Hepatocyte (in vitro differentiated cells): ENCODE results near the gene OTUD4. TPM values are rescaled to one million over a fixed set of nuclear protein-coding genes. Genes with fewer than 3 reads are reported as not detected.

Experiments
- DNase-seq: peaks from one replicate; pipeline ENCODE4 v3.0.0-alpha.2; 2016; ENCODE audit warnings: low spot score
- H2AFZ ChIP-seq: fragments of 200-600 bp; sonication (generic); 2 replicates; pipeline ENCODE4 v1.6.0; 2016; ENCODE audit warnings: antibody characterized with exemption, mild to moderate bottlenecking
- H3K27ac ChIP-seq: fragments of 200-600 bp; sonication (generic); 2 replicates; pipeline ENCODE4 v1.5.1; 2016; ENCODE audit warnings: mild to moderate bottlenecking
- H3K27me3 ChIP-seq: fragments of 200-600 bp; sonication (generic); 2 replicates; pipeline ENCODE4 v1.6.1; 2016
- H3K36me3 ChIP-seq: fragments of 200-600 bp; sonication (generic); replicated peaks from 2 replicates; pipeline ENCODE4 v1.5.1; 2016; ENCODE audit warnings: low read depth; ENCODE audit not compliant: insufficient read depth
- H3K4me1 ChIP-seq: fragments of 200-600 bp; sonication (generic); 2 replicates; pipeline ENCODE4 v1.5.1; 2016; ENCODE audit warnings: mild to moderate bottlenecking, moderate library complexity; ENCODE audit not compliant: insufficient read depth
- H3K4me2 ChIP-seq: fragments of 200-600 bp; sonication (generic); 2 replicates; pipeline ENCODE4 v1.6.0; 2016
- H3K4me3 ChIP-seq: fragments of 200-600 bp; sonication (generic); 2 replicates; pipeline ENCODE4 v1.5.1; 2016; ENCODE audit warnings: mild to moderate bottlenecking
- H3K79me2 ChIP-seq: fragments of 200-600 bp; sonication (generic); 2 replicates; pipeline ENCODE4 v1.6.0; 2017; ENCODE audit warnings: mild to moderate bottlenecking
- H3K9me2 ChIP-seq: fragments of 200-600 bp; sonication (generic); replicated peaks from 2 replicates; pipeline ENCODE4 v1.6.0; 2017; ENCODE audit warnings: mild to moderate bottlenecking; ENCODE audit not compliant: insufficient read depth
- H3K9me3 ChIP-seq: fragments of 200-600 bp; sonication (generic); 2 replicates; pipeline ENCODE4 v1.5.1; 2016; ENCODE audit warnings: low read depth, mild to moderate bottlenecking
- H4K20me1 ChIP-seq: fragments of 200-600 bp; sonication (generic); 2 replicates; pipeline ENCODE4 v1.6.0; 2016; ENCODE audit warnings: mild to moderate bottlenecking; ENCODE audit not compliant: insufficient read depth, poor library complexity, severe bottlenecking
- CTCF ChIP-seq: fragments of 200-600 bp; sonication (generic); IDR thresholded peaks from 2 replicates; pipeline ENCODE4 v1.5.1; 2016; ENCODE audit warnings: antibody characterized with exemption, mild to moderate bottlenecking; ENCODE audit not compliant: poor library complexity
- EZH2 ChIP-seq: fragments of 200-600 bp; sonication (generic); IDR thresholded peaks from 2 replicates; pipeline ENCODE4 v1.6.1; 2016; ENCODE audit warnings: antibody characterized with exemption, mild to moderate bottlenecking, borderline replicate concordance
- EZH2phosphoT487 ChIP-seq: fragments of 200-600 bp; sonication (generic); IDR thresholded peaks from one replicate; pipeline ENCODE4 v1.6.1; 2018; ENCODE audit warnings: antibody characterized with exemption, mild to moderate bottlenecking, low read depth, moderate library complexity; ENCODE audit not compliant: unreplicated experiment, severe bottlenecking
- WGBS: methylation state at CpG from one replicate; pipeline ENCODE4 v1.1.6; 2016; ENCODE audit warnings: low lambda C conversion rate; ENCODE audit errors: missing lambda C conversion rate; 5-methylcytosine and 5-hydroxymethylcytosine counted together
- polyA plus RNA-seq: library from polyadenylated mRNA; unstranded; fragments of >200 nt; fragmentation: Nextera tagmentation; extraction: Ambion mirVana; gene quantifications from 2 replicates; pipeline ENCODE4 v1.2.1, GENCODE V29; 2016
- total RNA-seq: library from RNA; depleted of rRNA; stranded (reverse); fragments of >200 nt; gene quantifications from 2 replicates; pipeline ENCODE4 v1.2.3, GENCODE V29; 2014

The OTUD4 gene
- total and polyA plus RNA-seq, 2 experiments from 2014 or later = 12.9 to 23.9 TPM

GRCh38 chr4:145098675-145099037, 81.7 kb downstream of the OTUD4 start:
- H3K4me1 ChIP-seq = peaks cover 21% of the 10 kb centered on the region
- H2AFZ ChIP-seq = peak overlapping the region; percentile 82
- H3K9me2 ChIP-seq = no peaks in the 10 kb centered on the region
- H3K27me3 ChIP-seq = no peaks in the 10 kb centered on the region
- peak overlapping the region; percentile 92 for H3K4me2 ChIP-seq
- H3K4me3 ChIP-seq = peak overlapping the region; percentile 66
- no peak for TF ChIP-seq CTCF
- no peak for TF ChIP-seq EZH2
- no peak for TF ChIP-seq EZH2phosphoT487
- peak; percentile 60 for DNase-seq
- peaks cover 90% of the 10 kb centered on the region for H3K79me2 ChIP-seq
- H3K27ac ChIP-seq = peak overlapping the region; percentile 97
- no peaks in the 10 kb centered on the region for H3K36me3 ChIP-seq
- peaks cover 8% of the 10 kb centered on the region for H3K9me3 ChIP-seq
- peaks cover 18% of the 10 kb centered on the region for H4K20me1 ChIP-seq
- WGBS = 2% methylated on average over 9 of the region's 9 CpGs

GRCh38 chr4:145097821-145098674, 82.3 kb downstream of the OTUD4 start, which contains the start of the genes ABCE1 and ANAPC10:
Gene ABCE1 (plus strand): TSS chr4:145098311. CDS start chr4:145104413, 6,102 bp downstream.
Gene ANAPC10 (minus strand): TSS chr4:145098196. CDS start chr4:145096099, 2,097 bp downstream.
- TF ChIP-seq EZH2 (no peak), CTCF (peak; percentile 46)
- H2AFZ ChIP-seq = peak within 1 kb of the TSS; percentile 82
- H3K36me3 ChIP-seq = no peaks in the 10 kb centered on the region
- peak within 1 kb of the TSS; percentile 66 for H3K4me3 ChIP-seq
- peak within 1 kb of the TSS; percentile 92 for H3K4me2 ChIP-seq
- H3K4me1 ChIP-seq = peaks cover 21% of the 10 kb centered on the region
- H3K79me2 ChIP-seq = peaks cover 90% of the 10 kb centered on the region
- peak; percentile 100 for DNase-seq
- peaks cover 14% of the 10 kb centered on the region for H4K20me1 ChIP-seq
- H3K9me2 ChIP-seq = no peaks in the 10 kb centered on the region
- WGBS = 1% methylated on average over 63 of the region's 67 CpGs
- peak within 1 kb of the TSS; percentile 97 for H3K27ac ChIP-seq
- peaks cover 12% of the 10 kb centered on the region for H3K9me3 ChIP-seq
- no peaks in the 10 kb centered on the region for H3K27me3 ChIP-seq

- peaks cover 12% of the 10 kb centered on the region for H3K9me3 ChIP-seq
- peaks cover 14% of the 10 kb centered on the region for H4K20me1 ChIP-seq
- peak overlapping the region; percentile 52 for H3K4me3 ChIP-seq
- no peaks in the 10 kb centered on the region for H3K9me2 ChIP-seq
- no peaks in the 10 kb centered on the region for H3K27me3 ChIP-seq
- H3K36me3 ChIP-seq = no peaks in the 10 kb centered on the region
- no peak for DNase-seq
- H3K4me2 ChIP-seq = peak overlapping the region; percentile 85
- peak overlapping the region; percentile 97 for H3K27ac ChIP-seq
- no peak for TF ChIP-seq EZH2phosphoT487
- no peak for TF ChIP-seq CTCF
- no peak for TF ChIP-seq EZH2
- H2AFZ ChIP-seq = peak overlapping the region; percentile 77
- peaks cover 21% of the 10 kb centered on the region for H3K4me1 ChIP-seq
- H3K79me2 ChIP-seq = peaks cover 90% of the 10 kb centered on the region
- WGBS = 24% methylated on average over 10 of the region's 10 CpGs
Measured at GRCh38 chr4:145097331-145097820, 83.0 kb downstream of the OTUD4 start.
